ENCODE measurements around the gene KDM4C. TPM values are rescaled to one million over a fixed set of nuclear protein-coding genes. Genes with fewer than 3 reads are reported as not detected.

The KDM4C gene
- total and polyA plus RNA-seq, 2 donors (not counting 1 experiment from before 2014, with no cell fraction given) = 49.7 to 141 TPM

DNA sequence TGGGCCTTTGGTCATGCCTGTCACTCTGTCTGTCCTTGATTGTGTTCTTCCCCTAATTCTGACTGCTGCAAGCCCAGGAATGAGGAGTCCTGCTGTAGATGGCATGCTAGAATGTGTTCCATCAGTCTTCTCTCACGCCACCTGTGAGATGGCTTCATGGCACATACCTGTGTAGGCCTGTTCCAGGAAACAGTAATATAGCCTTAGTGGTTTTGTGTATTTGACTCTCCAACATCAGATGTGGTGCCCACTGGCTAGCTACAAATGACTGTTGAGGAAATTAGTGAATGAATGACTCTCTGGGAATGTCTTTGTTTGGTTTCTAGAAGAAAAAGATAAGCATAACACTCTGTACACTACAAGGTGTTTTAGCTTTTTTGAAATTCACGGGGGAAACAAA, 367.5 kb downstream of the KDM4C start:
- H3K9me3 Mint-ChIP-seq (ENCODE audit: insufficient read depth) = no peaks in the 10 kb centered on the region
- Histone ChIP-seq H3K36me3 (replicated peaks in 1 of 2; ENCODE audit: control extremely low read depth in 1 of 2, control insufficient read depth in 1 of 2, extremely low read depth in 1 of 2, insufficient read depth in 2 of 2, low read length in 1 of 2) (peaks cover 2 to 80% of the 10 kb centered on the region in 2 experiments), H3K4me2 (replicated peaks; ENCODE audit: low read depth, low read length, poor library complexity, severe bottlenecking) (no peak overlapping the region), H3K79me2 (ENCODE audit: control insufficient read depth, insufficient read depth, low read length) (no peaks in the 10 kb centered on the region), H3K9ac (ENCODE audit: low read length) (no peak overlapping the region), H3K4me3 (ENCODE audit: control extremely low read depth in 1 of 5, extremely low read depth in 1 of 5, insufficient read depth in 1 of 5, low read depth in 2 of 5, low read length in 4 of 5) (no peak overlapping the region), H3K27ac (ENCODE audit: low read length in 2 of 2) (no peak overlapping the region), H3K27me3 (replicated peaks in 1 of 4; ENCODE audit: control extremely low read depth in 1 of 4, control insufficient read depth in 3 of 4, insufficient read depth in 4 of 4, low read length in 3 of 4) (no peaks in the 10 kb centered on the region), H3K9me3 (ENCODE audit: control extremely low read depth in 1 of 3, control insufficient read depth in 2 of 3, insufficient read depth in 1 of 3, low read length in 2 of 3) (no peaks in the 10 kb centered on the region), H4K20me1 (ENCODE audit: control insufficient read depth, insufficient read depth, low read length, poor library complexity, severe bottlenecking) (peaks cover 21% of the 10 kb centered on the region), H3K4me1 (ENCODE audit: control insufficient read depth in 2 of 2, insufficient read depth in 2 of 2, low read length in 2 of 2) (no peaks in the 10 kb centered on the region), H2AFZ (ENCODE audit: insufficient read depth, low read depth, low read length, poor library complexity, severe bottlenecking) (no peak overlapping the region)
- H3K27me3 Mint-ChIP-seq = no peaks in the 10 kb centered on the region
- no peak overlapping the region for H3K27ac Mint-ChIP-seq
- TF ChIP-seq, protein P1, sequence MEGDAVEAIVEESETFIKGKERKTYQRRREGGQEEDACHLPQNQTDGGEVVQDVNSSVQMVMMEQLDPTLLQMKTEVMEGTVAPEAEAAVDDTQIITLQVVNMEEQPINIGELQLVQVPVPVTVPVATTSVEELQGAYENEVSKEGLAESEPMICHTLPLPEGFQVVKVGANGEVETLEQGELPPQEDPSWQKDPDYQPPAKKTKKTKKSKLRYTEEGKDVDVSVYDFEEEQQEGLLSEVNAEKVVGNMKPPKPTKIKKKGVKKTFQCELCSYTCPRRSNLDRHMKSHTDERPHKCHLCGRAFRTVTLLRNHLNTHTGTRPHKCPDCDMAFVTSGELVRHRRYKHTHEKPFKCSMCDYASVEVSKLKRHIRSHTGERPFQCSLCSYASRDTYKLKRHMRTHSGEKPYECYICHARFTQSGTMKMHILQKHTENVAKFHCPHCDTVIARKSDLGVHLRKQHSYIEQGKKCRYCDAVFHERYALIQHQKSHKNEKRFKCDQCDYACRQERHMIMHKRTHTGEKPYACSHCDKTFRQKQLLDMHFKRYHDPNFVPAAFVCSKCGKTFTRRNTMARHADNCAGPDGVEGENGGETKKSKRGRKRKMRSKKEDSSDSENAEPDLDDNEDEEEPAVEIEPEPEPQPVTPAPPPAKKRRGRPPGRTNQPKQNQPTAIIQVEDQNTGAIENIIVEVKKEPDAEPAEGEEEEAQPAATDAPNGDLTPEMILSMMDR (IDR thresholded peaks at IDR 0.05) = no peak
- TF ChIP-seq EZH2 (IDR thresholded peaks at IDR 0.05; ENCODE audit: borderline replicate concordance, insufficient read depth, low read depth, low read length, poor library complexity, severe bottlenecking) = no peak
- ChIA-PET POLR2A (no interaction called here), CTCF (no interaction called here)
- DNase-seq = no peak
- intact Hi-C loops (cut with micrococcal nuclease) = no loop called here
- peaks cover 7% of the 10 kb centered on the region for H3K4me1 Mint-ChIP-seq
- WGBS (ENCODE audit: insufficient coverage) = 100% methylated on average over 1 of the region's 2 CpGs
- no peak overlapping the region for H3K4me3 Mint-ChIP-seq
- no peak for ATAC-seq (ENCODE audit: low read depth)

DNA sequence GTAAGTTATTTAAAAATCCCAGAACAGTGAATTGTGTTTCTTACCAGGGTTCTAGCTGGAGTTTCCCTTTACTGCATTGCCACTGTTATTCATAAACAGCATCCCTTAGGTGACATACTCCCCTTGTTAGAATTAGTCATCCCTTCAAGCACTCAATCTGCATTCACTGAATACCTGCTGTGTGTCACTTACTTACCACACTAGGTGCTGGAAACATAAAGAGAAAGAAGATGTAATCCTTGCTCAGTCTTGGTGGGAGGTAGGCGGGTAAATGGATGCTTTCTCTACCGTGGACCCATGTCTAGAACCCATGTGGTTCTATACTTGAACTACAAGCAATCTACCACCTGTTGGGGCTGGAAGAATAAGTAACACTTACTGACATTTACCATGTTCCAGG, 371.6 kb downstream of the KDM4C start:
- H3K27me3 ChIP-seq (replicated peaks in 1 of 4; ENCODE audit: control extremely low read depth in 1 of 4, control insufficient read depth in 3 of 4, insufficient read depth in 4 of 4, low read length in 3 of 4) = no peaks in the 10 kb centered on the region
- intact Hi-C loops (cut with micrococcal nuclease) = no loop called here
- H3K27me3 Mint-ChIP-seq = no peaks in the 10 kb centered on the region
- no peaks in the 10 kb centered on the region for H3K9me3 ChIP-seq (ENCODE audit: control extremely low read depth in 1 of 3, control insufficient read depth in 2 of 3, insufficient read depth in 1 of 3, low read length in 2 of 3)
- POLR2A ChIA-PET = no interaction called here
- no peak overlapping the region for H3K27ac Mint-ChIP-seq
- no peak overlapping the region for H3K4me3 ChIP-seq (ENCODE audit: control extremely low read depth in 1 of 5, extremely low read depth in 1 of 5, insufficient read depth in 1 of 5, low read depth in 2 of 5, low read length in 4 of 5)
- ATAC-seq (ENCODE audit: low read depth) (no peak), DNase-seq (no peak)
- H2AFZ ChIP-seq (ENCODE audit: insufficient read depth, low read depth, low read length, poor library complexity, severe bottlenecking) = no peak overlapping the region
- H3K4me2 ChIP-seq (replicated peaks; ENCODE audit: low read depth, low read length, poor library complexity, severe bottlenecking) = no peak overlapping the region
- H3K27ac ChIP-seq (ENCODE audit: low read length in 2 of 2) = no peak overlapping the region
- peaks cover 12% of the 10 kb centered on the region for H4K20me1 ChIP-seq (ENCODE audit: control insufficient read depth, insufficient read depth, low read length, poor library complexity, severe bottlenecking)
- no peaks in the 10 kb centered on the region for H3K4me1 Mint-ChIP-seq
- WGBS (ENCODE audit: insufficient coverage) = no CpG with 5 or more reads among the region's 2 CpGs
- peaks cover 5 to 77% of the 10 kb centered on the region in 2 experiments for H3K36me3 ChIP-seq (replicated peaks in 1 of 2; ENCODE audit: control extremely low read depth in 1 of 2, control insufficient read depth in 1 of 2, extremely low read depth in 1 of 2, insufficient read depth in 2 of 2, low read length in 1 of 2)
- CTCF ChIA-PET = no interaction called here
- no peaks in the 10 kb centered on the region for H3K9me3 Mint-ChIP-seq (ENCODE audit: insufficient read depth)
- H3K4me1 ChIP-seq (ENCODE audit: control insufficient read depth in 2 of 2, insufficient read depth in 2 of 2, low read length in 2 of 2) = no peaks in the 10 kb centered on the region
- TF ChIP-seq, protein P1 (IDR thresholded peaks at IDR 0.05) = no peak
- TF ChIP-seq EZH2 (IDR thresholded peaks at IDR 0.05; ENCODE audit: borderline replicate concordance, insufficient read depth, low read depth, low read length, poor library complexity, severe bottlenecking) = no peak
- H3K79me2 ChIP-seq (ENCODE audit: control insufficient read depth, insufficient read depth, low read length) = no peaks in the 10 kb centered on the region
- no peak overlapping the region for H3K9ac ChIP-seq (ENCODE audit: low read length)
- no peak overlapping the region for H3K4me3 Mint-ChIP-seq
